Right lobe of liver (tissue), 6 donors: ENCODE data around the gene CCM2L. TPM values are rescaled to one million over a fixed set of nuclear protein-coding genes. Genes with fewer than 3 reads are reported as not detected.

Source experiments
- ATAC-seq, 4 donors: fragments of 200-7000 bp; cut with Tn5 transposase; one replicate each; pipeline ENCODE4 v1.9.1; 2020; ENCODE audit warnings: mild to moderate bottlenecking in 4 of 4, moderate library complexity in 4 of 4
- DNase-seq, 3 donors: peaks; one replicate each; pipeline ENCODE4 v3.0.0-alpha.2; 2020
- H3K27ac ChIP-seq, 3 donors: fragments of 200-600 bp; one replicate each; pipeline ENCODE4 v1.8.0; 2022
- H3K27me3 ChIP-seq, 2 donors: fragments of 200-600 bp; one replicate each; pipeline ENCODE4 v1.8.0; 2022
- H3K36me3 ChIP-seq, 4 donors: fragments of 200-600 bp; sonication (generic) in 1 of 4; one replicate each; pipeline versions ENCODE4 v1.5.1 to v1.8.0; 2017 to 2022; ENCODE audit warnings: control low read depth in 1 of 4
- H3K4me1 ChIP-seq, 4 donors: fragments of 200-600 bp; sonication (generic) in 1 of 4; one replicate each; pipeline versions ENCODE4 v1.5.1 to v1.8.0; 2017 to 2022; ENCODE audit warnings: control low read depth in 1 of 4
- H3K4me3 ChIP-seq, 3 donors: fragments of 200-600 bp; one replicate each; pipeline ENCODE4 v1.8.0; 2022
- H3K9me3 ChIP-seq, 4 donors: fragments of 200-600 bp; sonication (generic) in 1 of 4; one replicate each; pipeline versions ENCODE4 v1.5.1 to v1.8.0; 2017 to 2022; ENCODE audit warnings: control low read depth in 1 of 4
- POLR2A ChIP-seq: fragments of 450-650 bp; IDR thresholded peaks from one replicate; pipeline ENCODE4 v1.6.1; 2017; ENCODE audit warnings: antibody characterized with exemption, mild to moderate bottlenecking
- WGBS: methylation state at CpG from one replicate; pipeline ENCODE4 v1.1.6; 2018; ENCODE audit warnings: low coverage, low lambda C conversion rate; ENCODE audit not compliant: insufficient coverage; ENCODE audit errors: missing lambda C conversion rate; 5-methylcytosine and 5-hydroxymethylcytosine counted together
- intact Hi-C, 2 donors: fragments of 100-400 bp; cut with DNase I; formaldehyde crosslinking; loops; one replicate each; pipeline versions ENCODE4 v1.11.2 to v1.14.1; 2022
- total RNA-seq, 6 experiments: library from RNA; depleted of rRNA in 2 of 6; stranded (reverse); fragments of >200 nt in 2 of 6; fragmentation: NEBNext Ultra II Directional in 3 of 6; extraction: Animal tissue kit (Norgen Biotek cat#: 25700) in 3 of 6; gene quantifications; one replicate each; pipeline versions ENCODE4 v1.1.0 to v1.2.4, GENCODE V29; 2016 to 2023
- TF ChIP-seq, protein P1 (sequence below), 4 donors: fragments of 200-600 bp in 3 of 4; fragments of 450-650 bp in 1 of 4; IDR thresholded peaks; one replicate each; pipeline versions ENCODE4 v1.5.1 to v1.8.0; 2016 to 2022; ENCODE audit warnings: antibody characterized with exemption in 4 of 4, mild to moderate bottlenecking in 2 of 4
- donor health status: DM: no; HTN: yes; CAD: no.
- donor health status: DM: no; HTN: no; CAD: no.
- donor health status: DM: no; HTN: no; CAD: no.
- donor health status: DM: no; HTN: yes; CAD: no.
- donor health status: DM: no; HTN: yes; CAD: no.

The CCM2L gene
- total RNA-seq, 6 experiments from 2014 or later, result 0.61 to 1.7 (median 0.89) TPM

GRCh38 chr20:31974296-31974695 is 35.9 kb upstream of the CCM2L start:
- ATAC-seq, result no peak
- WGBS, result 56% methylated on average over 1 of the region's 2 CpGs

DNA sequence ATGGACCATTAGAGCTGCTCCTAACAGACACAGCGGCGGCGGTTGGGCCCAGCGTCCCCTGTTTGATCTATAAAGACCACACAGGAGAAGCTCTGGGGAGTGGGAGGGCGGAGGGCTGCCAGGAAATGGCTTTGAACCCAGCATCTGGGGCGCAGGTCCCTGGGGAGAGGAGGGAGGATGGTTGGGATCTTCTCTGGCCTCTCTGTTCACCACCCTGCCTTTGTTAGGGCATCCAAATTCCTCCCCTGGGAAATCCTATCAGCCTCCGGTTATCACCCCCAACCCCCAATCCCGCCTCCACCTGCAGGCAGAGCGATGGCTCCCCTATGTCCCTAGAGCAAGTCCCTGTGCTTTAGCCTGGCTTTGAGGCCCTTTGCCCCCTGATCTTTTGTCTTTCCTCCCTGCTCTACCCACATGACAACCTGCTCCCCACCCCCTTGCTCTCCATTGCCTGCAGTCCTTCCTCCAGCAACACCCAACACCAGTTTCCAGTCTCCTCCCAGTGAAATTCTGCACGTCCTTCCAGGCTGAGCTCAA is 35.2 kb upstream of the CCM2L start:
- Histone ChIP-seq H3K9me3 (no peaks in the 10 kb centered on the region), H3K36me3 (no peaks in the 10 kb centered on the region), H3K4me1 (no peaks in the 10 kb centered on the region), H3K27me3 (no peaks in the 10 kb centered on the region), H3K4me3 (no peak overlapping the region), H3K27ac (no peak overlapping the region)
- TF ChIP-seq POLR2A, result no peak
- TF ChIP-seq, protein P1, sequence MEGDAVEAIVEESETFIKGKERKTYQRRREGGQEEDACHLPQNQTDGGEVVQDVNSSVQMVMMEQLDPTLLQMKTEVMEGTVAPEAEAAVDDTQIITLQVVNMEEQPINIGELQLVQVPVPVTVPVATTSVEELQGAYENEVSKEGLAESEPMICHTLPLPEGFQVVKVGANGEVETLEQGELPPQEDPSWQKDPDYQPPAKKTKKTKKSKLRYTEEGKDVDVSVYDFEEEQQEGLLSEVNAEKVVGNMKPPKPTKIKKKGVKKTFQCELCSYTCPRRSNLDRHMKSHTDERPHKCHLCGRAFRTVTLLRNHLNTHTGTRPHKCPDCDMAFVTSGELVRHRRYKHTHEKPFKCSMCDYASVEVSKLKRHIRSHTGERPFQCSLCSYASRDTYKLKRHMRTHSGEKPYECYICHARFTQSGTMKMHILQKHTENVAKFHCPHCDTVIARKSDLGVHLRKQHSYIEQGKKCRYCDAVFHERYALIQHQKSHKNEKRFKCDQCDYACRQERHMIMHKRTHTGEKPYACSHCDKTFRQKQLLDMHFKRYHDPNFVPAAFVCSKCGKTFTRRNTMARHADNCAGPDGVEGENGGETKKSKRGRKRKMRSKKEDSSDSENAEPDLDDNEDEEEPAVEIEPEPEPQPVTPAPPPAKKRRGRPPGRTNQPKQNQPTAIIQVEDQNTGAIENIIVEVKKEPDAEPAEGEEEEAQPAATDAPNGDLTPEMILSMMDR (IDR thresholded peaks at IDR 0.05), result no peak
- intact Hi-C loops, result no loop called here
- DNase-seq, result no peak
- no peak for ATAC-seq
- WGBS, result 29% methylated on average over 9 of the region's 10 CpGs

More at GRCh38 chr20:31974296-31974695, 35.9 kb upstream of the CCM2L start:
- H3K4me1 ChIP-seq, result no peaks in the 10 kb centered on the region
- intact Hi-C loops, result no loop called here
- H3K4me3 ChIP-seq, result no peak overlapping the region
- TF ChIP-seq, protein P1 (IDR thresholded peaks at IDR 0.05), result no peak
- TF ChIP-seq POLR2A, result no peak
- H3K36me3 ChIP-seq, result no peaks in the 10 kb centered on the region
- H3K27me3 ChIP-seq, result no peaks in the 10 kb centered on the region
- no peaks in the 10 kb centered on the region for H3K9me3 ChIP-seq
- H3K27ac ChIP-seq, result no peak overlapping the region
- no peak for DNase-seq

- 58% methylated on average over 2 of the region's 2 CpGs for WGBS
- no peaks in the 10 kb centered on the region for H3K4me1 ChIP-seq
- intact Hi-C loops, result no loop called here
- no peak for TF ChIP-seq POLR2A
- TF ChIP-seq, protein P1 (IDR thresholded peaks at IDR 0.05), result no peak
- no peak for DNase-seq
- ATAC-seq, result no peak
- no peak overlapping the region for H3K4me3 ChIP-seq
- H3K36me3 ChIP-seq, result no peaks in the 10 kb centered on the region
- H3K9me3 ChIP-seq, result no peaks in the 10 kb centered on the region
- no peak overlapping the region for H3K27ac ChIP-seq
- no peaks in the 10 kb centered on the region for H3K27me3 ChIP-seq
These were observed 34.4 kb upstream of the CCM2L start for GRCh38 chr20:31975874-31976273.

- TF ChIP-seq, protein P1 (IDR thresholded peaks at IDR 0.05), result no peak
- TF ChIP-seq POLR2A, result no peak
- 50% methylated on average over 1 of the region's 4 CpGs for WGBS
- Histone ChIP-seq H3K9me3 (no peaks in the 10 kb centered on the region), H3K27ac (no peak overlapping the region), H3K4me1 (no peaks in the 10 kb centered on the region), H3K27me3 (no peaks in the 10 kb centered on the region), H3K36me3 (no peaks in the 10 kb centered on the region), H3K4me3 (no peak overlapping the region)
- DNase-seq (no peak), ATAC-seq (no peak)
- intact Hi-C loops, result no loop called here
These were observed 33.2 kb upstream of the CCM2L start for GRCh38 chr20:31977080-31977479.
